HepG2 (cell line): ENCODE measurements around the gene CSTF3. TPM values are rescaled to one million over a fixed set of nuclear protein-coding genes. Genes with fewer than 3 reads are reported as not detected.
A peak's percentile ranks its signal among the peaks of the same experiment; 100 is the strongest.

Experiments
- CBX5 ChIP-seq: sonication (generic); formaldehyde crosslinking; IDR thresholded peaks from 2 replicates; pipeline ENCODE4 v1.4.0; 2020; ENCODE audit warnings: missing genetic modification reagents, borderline replicate concordance
- FOSL2 ChIP-seq: sonication (generic); formaldehyde crosslinking; IDR thresholded peaks from 2 replicates; pipeline ENCODE4 v1.4.0; 2020; ENCODE audit warnings: missing genetic modification reagents
- FOXP1 ChIP-seq, 2 experiments: fragments of 450-650 bp in 1 of 2; IDR thresholded peaks; 2 replicates each; pipeline ENCODE4 v1.6.1; 2017 to 2018; ENCODE audit warnings: antibody characterized with exemption in 1 of 2
- POLR2G ChIP-seq: fragments of 200-400 bp; formaldehyde crosslinking; IDR thresholded peaks from 2 replicates; pipeline ENCODE4 v1.6.1; 2018; ENCODE audit warnings: mild to moderate bottlenecking, low read depth, low read length, moderate library complexity
- SNAI1 ChIP-seq: sonication (generic); formaldehyde crosslinking; IDR thresholded peaks from 2 replicates; pipeline ENCODE4 v1.5.0; 2020; ENCODE audit warnings: mild to moderate bottlenecking, missing genetic modification reagents, borderline replicate concordance
- ZBTB33 ChIP-seq: sonication (generic); formaldehyde crosslinking; IDR thresholded peaks from 2 replicates; pipeline ENCODE4 v1.4.0; 2020; ENCODE audit warnings: missing genetic modification reagents
- ZBTB46 ChIP-seq: sonication (generic); formaldehyde crosslinking; IDR thresholded peaks from 2 replicates; pipeline ENCODE4 v1.4.0; 2020; ENCODE audit warnings: mild to moderate bottlenecking, missing genetic modification reagents, borderline replicate concordance
- ZFP90 ChIP-seq: sonication (generic); formaldehyde crosslinking; IDR thresholded peaks from 2 replicates; pipeline ENCODE4 v1.8.0; 2022; ENCODE audit warnings: missing genetic modification reagents, mild to moderate bottlenecking, inconsistent platforms, borderline replicate concordance
- ZNF12 ChIP-seq: sonication (generic); formaldehyde crosslinking; IDR thresholded peaks from 2 replicates; pipeline ENCODE4 v1.5.0; 2020; ENCODE audit warnings: missing genetic modification reagents
- ZNF335 ChIP-seq: sonication (generic); formaldehyde crosslinking; IDR thresholded peaks from 2 replicates; pipeline ENCODE4 v1.4.0; 2020; ENCODE audit warnings: missing genetic modification reagents
- ZNF619 ChIP-seq: sonication (generic); formaldehyde crosslinking; IDR thresholded peaks from 2 replicates; pipeline ENCODE4 v1.4.0; 2020; ENCODE audit warnings: mild to moderate bottlenecking, missing genetic modification reagents
- polyA plus RNA-seq, 8 experiments: library from polyadenylated mRNA; depleted of rRNA in 3 of 8; stranded (reverse) in 7 of 8; unstranded in 1 of 8; fragments of >200 nt; fragmentation: Illumina TruSeq in 4 of 8; extraction: Trizol in 4 of 8; gene quantifications; 2 replicates each; pipeline versions ENCODE4 v1.2.1 to v1.2.3, GENCODE V29; 2011 to 2016; ENCODE audit warnings: low read depth in 4 of 8, missing spikeins in 1 of 8, mixed read lengths in 1 of 8; ENCODE audit not compliant: insufficient read depth in 1 of 8
- total RNA-seq, 5 experiments: library from RNA; depleted of rRNA; stranded (reverse); fragments of >200 nt; fragmentation: Illumina TruSeq; extraction: Trizol; gene quantifications; 2 replicates each; pipeline ENCODE4 v1.2.3, GENCODE V29; 2016; ENCODE audit warnings: low read depth in 1 of 5
- TF ChIP-seq, protein P1 (sequence below): sonication (generic); formaldehyde crosslinking; IDR thresholded peaks from 2 replicates; pipeline ENCODE4 v1.4.0; 2020; ENCODE audit warnings: missing genetic modification reagents
- TF ChIP-seq, protein P2 (sequence below): IDR thresholded peaks from 2 replicates; pipeline ENCODE4 v1.6.1; 2016; ENCODE audit warnings: control low read depth
- TF ChIP-seq, protein P3 (sequence below): sonication (generic); formaldehyde crosslinking; IDR thresholded peaks from 2 replicates; pipeline ENCODE4 v1.5.0; 2020; ENCODE audit warnings: mild to moderate bottlenecking, missing genetic modification reagents, borderline replicate concordance

The CSTF3 gene
- total and polyA plus RNA-seq, 2 of the 13 experiments (the other 11 are each of a cell fraction or from before 2014, with no cell fraction given): 21.5 to 43.6 TPM

DNA sequence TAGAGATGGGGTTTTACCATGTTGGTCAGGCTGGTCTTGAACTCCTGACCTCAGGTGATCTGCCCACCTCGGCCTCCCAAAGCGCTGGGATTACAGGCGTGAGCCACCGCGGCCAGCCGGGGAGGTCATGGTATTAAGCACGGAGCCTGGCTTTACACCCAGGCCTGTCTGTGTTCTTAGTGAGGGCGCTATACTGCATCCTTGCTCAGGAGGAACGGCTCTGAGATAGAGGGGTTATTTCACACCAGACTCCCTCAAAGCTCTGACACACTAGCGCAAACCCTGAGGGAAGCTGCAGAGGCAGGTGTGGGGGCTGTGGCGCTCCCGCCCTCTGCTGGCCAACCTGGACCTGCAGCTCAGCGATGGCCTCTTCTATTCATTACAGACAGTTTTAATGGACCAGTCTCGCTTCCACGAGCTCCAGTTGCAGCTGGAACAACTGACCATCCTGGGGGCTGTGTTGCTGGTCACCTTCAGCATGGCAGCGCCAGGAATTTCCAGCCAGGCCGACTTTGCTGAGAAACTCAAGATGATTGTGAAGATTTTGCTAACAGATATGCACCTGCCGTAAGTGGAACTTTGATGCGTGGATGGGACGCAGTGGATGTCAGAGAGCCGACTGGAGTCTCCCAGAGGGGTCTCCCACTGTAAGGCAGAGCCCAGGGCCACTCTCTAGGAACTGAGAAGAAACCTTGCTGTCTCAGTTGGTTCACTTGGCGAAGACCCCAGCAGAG is 95.7 kb downstream of the CSTF3 start (continued):
- TF ChIP-seq ZNF335 (no peak), FOXP1 (IDR thresholded peaks at IDR 0.05) (no peak), FOXP1 (CRISPR knock-in tag; IDR thresholded peaks at IDR 0.05) (no peak), ZNF619 (no peak), ZBTB46 (CRISPR knock-in tag) (no peak), SNAI1 (no peak), ZFP90 (CRISPR knock-in tag) (no peak), ZNF12 (CRISPR knock-in tag) (no peak), POLR2G (no peak), CBX5 (CRISPR knock-in tag) (peak; percentile 24; the same call in 1 of the 2 replicates), ZBTB33 (CRISPR knock-in tag) (peak; percentile 92), FOSL2 (CRISPR knock-in tag) (0 out of 2 replicates have a peak, but pooled peaks have one; percentile 12)
- TF ChIP-seq, protein P1, sequence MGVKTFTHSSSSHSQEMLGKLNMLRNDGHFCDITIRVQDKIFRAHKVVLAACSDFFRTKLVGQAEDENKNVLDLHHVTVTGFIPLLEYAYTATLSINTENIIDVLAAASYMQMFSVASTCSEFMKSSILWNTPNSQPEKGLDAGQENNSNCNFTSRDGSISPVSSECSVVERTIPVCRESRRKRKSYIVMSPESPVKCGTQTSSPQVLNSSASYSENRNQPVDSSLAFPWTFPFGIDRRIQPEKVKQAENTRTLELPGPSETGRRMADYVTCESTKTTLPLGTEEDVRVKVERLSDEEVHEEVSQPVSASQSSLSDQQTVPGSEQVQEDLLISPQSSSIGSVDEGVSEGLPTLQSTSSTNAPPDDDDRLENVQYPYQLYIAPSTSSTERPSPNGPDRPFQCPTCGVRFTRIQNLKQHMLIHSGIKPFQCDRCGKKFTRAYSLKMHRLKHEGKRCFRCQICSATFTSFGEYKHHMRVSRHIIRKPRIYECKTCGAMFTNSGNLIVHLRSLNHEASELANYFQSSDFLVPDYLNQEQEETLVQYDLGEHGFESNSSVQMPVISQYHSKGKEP (CRISPR knock-in tag): no peak
- TF ChIP-seq, protein P2, sequence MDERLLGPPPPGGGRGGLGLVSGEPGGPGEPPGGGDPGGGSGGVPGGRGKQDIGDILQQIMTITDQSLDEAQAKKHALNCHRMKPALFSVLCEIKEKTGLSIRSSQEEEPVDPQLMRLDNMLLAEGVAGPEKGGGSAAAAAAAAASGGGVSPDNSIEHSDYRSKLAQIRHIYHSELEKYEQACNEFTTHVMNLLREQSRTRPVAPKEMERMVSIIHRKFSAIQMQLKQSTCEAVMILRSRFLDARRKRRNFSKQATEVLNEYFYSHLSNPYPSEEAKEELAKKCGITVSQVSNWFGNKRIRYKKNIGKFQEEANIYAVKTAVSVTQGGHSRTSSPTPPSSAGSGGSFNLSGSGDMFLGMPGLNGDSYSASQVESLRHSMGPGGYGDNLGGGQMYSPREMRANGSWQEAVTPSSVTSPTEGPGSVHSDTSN: no peak
- TF ChIP-seq, protein P3, sequence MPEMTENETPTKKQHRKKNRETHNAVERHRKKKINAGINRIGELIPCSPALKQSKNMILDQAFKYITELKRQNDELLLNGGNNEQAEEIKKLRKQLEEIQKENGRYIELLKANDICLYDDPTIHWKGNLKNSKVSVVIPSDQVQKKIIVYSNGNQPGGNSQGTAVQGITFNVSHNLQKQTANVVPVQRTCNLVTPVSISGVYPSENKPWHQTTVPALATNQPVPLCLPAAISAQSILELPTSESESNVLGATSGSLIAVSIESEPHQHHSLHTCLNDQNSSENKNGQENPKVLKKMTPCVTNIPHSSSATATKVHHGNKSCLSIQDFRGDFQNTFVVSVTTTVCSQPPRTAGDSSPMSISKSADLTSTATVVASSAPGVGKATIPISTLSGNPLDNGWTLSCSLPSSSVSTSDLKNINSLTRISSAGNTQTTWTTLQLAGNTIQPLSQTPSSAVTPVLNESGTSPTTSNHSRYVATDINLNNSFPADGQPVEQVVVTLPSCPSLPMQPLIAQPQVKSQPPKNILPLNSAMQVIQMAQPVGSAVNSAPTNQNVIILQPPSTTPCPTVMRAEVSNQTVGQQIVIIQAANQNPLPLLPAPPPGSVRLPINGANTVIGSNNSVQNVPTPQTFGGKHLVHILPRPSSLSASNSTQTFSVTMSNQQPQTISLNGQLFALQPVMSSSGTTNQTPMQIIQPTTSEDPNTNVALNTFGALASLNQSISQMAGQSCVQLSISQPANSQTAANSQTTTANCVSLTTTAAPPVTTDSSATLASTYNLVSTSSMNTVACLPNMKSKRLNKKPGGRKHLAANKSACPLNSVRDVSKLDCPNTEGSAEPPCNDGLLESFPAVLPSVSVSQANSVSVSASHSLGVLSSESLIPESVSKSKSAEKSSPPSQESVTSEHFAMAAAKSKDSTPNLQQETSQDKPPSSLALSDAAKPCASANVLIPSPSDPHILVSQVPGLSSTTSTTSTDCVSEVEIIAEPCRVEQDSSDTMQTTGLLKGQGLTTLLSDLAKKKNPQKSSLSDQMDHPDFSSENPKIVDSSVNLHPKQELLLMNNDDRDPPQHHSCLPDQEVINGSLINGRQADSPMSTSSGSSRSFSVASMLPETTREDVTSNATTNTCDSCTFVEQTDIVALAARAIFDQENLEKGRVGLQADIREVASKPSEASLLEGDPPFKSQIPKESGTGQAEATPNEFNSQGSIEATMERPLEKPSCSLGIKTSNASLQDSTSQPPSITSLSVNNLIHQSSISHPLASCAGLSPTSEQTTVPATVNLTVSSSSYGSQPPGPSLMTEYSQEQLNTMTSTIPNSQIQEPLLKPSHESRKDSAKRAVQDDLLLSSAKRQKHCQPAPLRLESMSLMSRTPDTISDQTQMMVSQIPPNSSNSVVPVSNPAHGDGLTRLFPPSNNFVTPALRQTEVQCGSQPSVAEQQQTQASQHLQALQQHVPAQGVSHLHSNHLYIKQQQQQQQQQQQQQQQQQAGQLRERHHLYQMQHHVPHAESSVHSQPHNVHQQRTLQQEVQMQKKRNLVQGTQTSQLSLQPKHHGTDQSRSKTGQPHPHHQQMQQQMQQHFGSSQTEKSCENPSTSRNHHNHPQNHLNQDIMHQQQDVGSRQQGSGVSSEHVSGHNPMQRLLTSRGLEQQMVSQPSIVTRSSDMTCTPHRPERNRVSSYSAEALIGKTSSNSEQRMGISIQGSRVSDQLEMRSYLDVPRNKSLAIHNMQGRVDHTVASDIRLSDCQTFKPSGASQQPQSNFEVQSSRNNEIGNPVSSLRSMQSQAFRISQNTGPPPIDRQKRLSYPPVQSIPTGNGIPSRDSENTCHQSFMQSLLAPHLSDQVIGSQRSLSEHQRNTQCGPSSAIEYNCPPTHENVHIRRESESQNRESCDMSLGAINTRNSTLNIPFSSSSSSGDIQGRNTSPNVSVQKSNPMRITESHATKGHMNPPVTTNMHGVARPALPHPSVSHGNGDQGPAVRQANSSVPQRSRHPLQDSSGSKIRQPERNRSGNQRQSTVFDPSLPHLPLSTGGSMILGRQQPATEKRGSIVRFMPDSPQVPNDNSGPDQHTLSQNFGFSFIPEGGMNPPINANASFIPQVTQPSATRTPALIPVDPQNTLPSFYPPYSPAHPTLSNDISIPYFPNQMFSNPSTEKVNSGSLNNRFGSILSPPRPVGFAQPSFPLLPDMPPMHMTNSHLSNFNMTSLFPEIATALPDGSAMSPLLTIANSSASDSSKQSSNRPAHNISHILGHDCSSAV: no peak
